Measurements from ENCODE around the gene RPL23.

Gene RPL23

DNA sequence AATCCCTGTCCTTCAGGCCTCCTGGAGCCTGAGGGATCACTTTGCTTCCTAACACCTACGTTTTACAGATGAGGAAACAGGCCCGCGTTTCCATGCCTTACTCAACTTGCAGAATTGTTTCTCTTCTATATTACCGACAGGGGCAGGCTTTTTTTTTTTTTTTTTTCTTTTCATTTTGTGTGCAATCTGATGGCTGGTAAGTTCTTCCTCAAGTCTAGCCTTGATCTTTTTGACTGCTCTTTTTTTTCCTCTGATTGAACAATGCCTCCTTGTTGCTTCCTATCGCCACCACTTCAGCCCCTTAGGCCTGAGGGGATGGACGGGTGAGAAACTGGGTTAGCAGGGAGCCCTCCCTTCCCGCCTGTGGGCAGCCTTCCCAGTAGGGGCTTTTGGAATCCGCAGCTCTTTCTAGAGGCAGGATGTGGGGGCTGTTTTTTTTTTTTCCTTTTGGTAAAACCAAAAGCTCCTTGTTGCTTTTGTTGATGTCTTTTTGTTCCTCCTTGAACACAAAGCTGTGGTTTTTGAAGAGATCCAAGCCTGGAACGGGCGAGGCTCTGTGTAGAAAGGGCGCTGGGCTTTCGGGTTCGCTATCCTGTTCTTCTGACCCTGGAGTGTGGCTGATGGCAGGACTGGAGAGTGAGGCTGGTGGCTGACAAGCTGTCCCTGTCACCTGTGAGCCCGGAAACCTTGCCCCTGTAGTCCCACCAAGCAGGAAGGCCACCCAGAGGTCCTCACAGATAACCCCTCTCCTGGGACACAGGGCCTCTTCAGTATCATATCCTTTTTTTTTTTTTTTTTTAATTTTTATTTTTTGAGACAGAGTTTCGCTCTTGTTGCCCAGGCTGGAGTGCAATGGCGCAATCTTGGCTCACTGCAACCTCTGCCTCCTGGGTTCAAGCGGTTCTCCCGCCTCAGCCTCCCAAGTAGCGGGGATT, 30.3 kb upstream of the RPL23 start:
- no peak for DNase-seq (ENCODE audit: low spot score)

DNA sequence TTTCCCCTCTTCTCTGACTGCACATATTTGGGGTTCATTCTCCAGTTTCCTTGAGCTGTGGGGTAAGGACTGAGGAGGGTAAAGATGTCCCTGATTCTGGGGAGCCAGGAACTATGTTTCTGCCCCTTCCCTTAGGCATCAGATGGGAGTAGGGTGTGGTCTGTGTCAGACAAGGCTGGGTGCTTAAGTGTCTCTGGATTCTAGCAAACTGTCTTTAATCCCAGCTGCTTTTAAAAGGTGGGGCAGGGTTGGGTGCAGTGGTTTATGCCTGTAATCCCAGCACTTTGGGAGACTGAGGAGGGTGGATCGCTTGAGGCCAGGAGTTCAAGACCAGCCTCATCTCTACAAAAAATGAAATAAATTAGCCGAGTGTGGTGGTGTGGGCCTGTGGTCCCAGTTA, 29.3 kb upstream of the RPL23 start:
- DNase-seq (ENCODE audit: low spot score), result no peak

DNA sequence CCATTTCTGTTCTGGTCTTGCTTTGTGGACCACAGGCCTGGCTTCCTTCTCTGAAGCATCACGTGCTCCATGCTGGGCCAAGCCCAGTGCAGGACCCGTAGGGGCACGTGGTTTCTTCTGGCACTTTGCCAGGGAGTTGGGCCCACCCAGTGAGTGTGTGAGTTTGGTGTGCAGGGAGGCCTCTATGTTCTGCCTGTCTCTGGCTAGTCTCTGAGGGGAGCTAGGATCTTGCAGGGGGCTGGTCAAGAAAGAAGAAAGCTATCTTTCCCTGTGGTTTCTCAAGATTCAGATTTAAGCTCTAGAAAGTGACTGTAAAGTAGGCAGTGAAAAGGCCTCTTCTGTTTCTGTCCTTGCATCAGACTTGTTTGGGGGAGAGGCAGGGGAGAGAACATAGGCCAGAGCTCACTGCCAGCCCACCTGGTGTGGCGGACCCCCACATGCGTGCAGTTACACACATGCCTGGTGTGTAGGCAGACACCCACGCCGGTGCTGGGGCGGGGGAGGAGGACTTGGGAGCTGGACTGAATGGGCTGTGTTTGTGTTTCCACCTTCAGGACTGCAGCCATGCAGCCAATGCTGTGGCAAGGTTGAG, 28.2 kb upstream of the RPL23 start:
- no peak for DNase-seq (ENCODE audit: low spot score)

DNA sequence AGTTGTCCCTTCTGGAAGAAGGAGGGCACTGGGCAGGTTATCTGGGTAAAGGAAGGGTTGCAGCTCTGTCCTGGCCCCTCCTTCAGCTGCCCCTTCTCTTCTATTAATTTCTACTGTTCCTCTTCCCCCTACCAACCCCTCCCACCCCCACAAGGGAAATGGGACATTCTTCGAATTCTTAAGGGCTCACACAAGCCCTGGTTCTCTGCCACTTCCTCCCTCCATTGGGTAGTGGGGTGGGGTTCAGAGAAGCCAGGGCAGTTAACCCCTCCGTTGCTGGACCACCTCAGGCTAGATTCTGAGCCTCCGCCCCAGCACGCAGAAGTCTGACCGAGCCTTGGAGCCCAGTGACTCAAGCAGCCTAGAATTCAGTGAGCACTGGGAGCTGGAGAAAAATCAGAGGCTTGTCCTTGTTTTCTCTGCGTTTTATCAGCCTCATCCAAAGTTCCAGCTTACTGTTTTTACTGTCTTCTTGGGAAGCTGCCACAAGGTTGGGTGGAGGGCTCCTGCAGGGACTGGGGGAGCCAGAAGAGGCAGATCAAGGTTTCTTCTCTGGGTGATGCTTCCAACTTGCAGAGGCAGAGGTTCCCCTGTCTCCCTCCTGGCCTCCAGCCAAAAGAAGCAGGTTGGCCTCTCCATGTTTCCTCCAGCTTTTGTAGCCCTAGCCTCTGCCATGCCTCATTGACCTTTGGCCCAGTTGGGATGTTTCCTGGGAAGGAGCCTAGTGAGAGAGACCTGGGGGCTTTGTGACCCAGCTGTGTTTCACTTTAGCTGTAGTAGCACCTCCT, 26.6 kb upstream of the RPL23 start:
- peak; percentile 83 for DNase-seq (ENCODE audit: low spot score)

DNA sequence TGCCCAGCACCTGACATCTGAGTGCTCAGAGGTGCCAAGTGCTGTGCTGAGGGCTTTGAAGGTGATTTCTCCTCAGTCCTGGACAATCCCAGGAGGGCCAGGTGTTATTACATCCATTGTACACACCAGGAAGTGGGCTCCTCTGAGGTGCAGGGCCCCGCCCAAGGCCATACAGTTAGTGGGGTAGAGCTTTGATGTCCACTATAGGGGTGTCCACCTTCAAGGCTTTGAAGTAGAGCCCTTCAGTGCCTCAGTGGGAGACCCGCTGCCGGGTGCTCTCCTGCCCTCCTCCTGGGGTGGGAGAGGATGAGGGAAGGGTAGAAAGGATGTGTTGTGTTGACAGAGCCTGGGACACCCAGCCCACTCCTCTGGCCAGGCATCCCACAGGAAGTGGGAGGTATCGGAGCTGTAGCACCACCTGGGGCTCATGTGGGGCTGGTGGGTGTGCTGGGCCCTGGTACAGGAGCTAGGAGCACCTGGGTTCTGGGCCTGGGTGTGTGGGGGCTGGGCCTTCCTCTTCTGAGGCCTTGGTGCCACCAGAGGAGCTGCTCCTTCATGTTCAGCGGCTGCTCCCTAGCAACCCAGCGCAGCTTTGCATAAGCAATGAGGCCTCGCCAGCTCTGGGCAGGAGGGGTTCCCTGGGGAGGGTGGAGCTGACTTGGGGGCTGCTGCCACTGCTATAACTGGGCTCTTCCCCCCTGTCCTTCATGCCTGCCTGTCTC, 23.8 kb upstream of the RPL23 start:
- DNase-seq (ENCODE audit: low spot score), result no peak

DNA sequence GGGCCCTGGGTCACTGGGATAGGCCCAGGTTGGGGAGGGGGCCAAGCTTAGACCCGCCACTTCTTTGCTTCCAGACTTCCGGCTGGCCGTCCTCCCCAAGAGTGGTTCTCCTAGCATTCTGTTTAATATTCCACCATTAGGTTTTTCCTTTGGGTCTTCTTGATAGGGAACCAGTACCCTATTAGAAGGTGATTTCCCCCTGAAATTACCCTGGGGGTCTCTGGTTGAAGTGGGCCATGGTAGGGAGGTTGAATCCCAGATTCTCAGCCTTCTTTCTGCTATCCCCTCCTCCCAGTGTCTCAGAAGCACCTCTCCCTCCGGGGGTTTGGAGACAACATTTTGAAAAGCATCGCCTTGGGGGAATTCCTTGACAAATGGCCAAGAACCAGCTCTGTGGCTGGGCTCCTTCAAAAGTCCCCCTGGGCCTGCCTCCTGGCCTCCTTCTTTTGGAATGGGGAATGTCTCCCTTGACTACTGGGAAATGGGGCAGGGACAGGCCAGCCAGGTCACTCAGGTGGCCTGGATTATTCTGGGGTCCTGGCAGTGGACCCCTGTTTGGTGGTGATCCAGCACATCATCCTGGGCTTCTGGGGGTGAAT, 22.1 kb upstream of the RPL23 start:
- no peak for DNase-seq (ENCODE audit: low spot score)

DNA sequence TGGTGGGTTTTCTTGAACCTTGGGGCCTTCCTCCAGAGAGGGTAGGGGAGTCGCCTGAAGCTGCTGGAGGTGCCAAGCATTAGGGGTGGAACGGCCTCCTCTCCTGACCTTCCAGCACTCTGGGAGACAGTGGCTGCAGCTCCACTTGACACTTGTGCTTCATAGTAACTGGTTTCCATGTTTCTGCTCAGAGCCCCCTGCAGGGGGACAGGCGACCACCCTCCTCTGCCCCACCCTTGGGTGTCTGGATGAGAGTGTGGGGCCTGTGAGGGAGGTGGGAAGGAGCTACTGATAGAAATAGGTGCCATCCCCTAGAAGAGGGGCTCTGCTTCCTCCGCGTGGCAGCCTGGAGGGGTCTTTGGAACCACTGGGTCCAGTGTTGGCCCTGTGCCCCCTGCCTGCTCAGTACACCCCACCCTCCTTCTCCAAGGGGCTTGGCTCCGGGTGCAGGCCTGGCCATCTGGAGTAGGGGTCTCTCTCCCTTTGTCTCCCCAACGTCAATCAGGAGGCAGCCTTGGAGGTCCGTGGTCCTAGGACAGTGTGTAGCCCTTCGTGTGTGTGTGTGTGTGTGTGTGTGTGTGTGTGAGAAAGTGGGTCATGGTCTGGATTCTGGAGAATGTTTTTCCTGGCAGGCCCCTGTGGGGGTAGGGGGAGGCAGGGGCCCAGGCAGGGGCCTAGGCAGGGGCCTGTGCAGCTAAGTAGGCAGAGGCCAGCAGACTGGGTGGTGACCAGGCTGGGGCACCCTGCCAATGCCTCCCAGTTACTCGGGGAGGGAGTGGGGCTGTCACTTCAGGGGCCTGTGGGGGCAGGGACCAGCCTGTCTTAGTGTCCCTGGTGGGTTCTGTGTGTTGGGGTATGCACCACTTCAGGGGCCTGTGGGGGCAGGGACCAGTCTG, 21.2 kb upstream of the RPL23 start:
- peak; percentile 47 for DNase-seq (ENCODE audit: low spot score)

DNA sequence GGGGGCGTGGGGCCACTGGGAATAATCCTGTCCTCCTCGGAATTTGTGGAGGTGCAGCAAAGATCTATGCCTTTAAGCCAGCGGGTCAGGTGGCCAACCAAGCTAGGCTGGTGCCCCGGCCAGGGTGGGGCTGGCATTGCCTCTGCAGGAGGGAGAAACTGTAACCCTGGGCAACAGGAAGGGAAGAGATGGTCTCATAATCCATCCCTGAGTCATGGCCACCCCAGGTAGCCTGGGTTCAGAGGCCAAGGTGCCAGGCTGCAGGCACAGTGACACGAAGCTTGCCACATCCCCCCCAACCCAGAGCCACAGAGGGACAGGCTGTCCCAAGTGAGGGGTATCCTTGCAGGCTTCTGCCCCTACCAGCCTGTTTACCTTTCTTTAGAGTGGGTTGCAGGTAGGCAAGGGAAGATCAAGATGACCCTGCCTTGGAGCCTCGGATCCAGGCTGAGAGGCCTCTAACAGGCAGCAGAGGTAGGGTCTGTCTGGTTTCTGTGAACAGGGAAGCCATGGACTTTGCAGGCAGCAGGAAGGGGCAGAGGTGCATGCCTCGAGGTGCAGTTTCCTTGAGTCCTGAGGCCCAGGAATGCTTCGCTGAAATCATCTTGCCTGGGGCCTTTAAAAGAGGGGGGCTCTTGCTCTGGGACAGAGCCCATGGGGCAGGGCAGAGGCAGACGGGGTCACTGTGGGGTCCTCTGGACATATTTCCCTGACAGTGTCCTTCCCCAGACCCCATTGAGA, 20.3 kb upstream of the RPL23 start:
- DNase-seq (ENCODE audit: low spot score), result peak; percentile 50

DNA sequence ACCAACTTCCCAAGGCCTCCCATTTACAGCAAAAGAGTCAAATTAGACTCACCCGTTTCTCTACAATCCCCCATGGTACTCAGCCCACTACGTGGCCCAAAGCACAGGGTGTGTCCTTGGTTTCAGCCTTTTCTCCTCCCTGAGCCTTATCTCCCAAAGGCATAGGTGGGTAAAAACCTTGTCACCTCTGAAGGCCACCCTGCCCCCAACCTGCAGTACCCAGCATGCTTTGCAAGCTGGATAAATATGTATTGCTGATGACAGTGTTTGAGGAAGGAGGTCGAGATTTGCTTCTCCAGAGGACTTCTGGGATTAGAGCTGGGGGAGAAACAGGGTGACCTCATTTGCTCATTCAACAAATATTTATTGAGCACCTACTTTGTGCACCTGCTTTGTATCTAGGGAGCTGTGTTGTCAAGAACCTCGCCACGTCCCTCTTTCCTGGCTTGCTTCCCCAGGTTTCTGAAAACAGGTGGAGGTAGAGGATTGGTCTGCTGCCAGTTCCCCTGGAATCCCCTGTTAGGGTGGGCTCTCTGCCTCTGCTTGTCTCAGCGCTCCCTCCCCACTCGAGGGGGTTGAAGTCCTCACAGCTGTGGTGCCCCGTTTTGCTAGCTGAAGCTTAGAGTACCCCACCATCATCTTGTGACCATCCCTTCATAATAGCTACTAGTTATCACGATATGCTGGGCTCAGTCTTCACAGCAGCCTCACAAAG, 19.3 kb upstream of the RPL23 start:
- DNase-seq (ENCODE audit: low spot score), result peak; percentile 39

DNA sequence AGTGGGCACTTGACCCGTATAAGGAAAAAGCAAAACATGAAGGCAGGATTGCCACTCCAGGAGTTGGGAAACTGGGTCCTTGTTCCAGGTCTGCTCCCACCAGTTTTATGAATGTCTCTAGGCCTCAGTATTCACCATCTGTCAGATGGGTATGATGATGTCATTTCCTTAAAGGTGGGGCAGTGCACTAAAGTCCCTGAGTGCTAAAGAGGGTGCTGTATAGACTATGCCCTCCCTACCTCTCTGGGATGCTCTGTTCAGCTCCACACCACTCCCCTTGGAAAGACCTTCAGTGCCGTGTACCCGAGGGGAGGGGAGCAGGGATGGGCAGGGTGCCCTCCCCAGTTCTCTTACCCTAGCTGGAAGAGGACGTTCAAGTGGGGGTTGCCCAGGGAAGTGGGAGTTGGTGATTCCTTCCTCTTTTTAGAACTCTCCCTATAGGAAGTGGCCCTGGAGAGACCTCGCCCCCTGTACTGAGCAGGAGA, 18.5 kb upstream of the RPL23 start:
- DNase-seq (ENCODE audit: low spot score), result no peak

DNA sequence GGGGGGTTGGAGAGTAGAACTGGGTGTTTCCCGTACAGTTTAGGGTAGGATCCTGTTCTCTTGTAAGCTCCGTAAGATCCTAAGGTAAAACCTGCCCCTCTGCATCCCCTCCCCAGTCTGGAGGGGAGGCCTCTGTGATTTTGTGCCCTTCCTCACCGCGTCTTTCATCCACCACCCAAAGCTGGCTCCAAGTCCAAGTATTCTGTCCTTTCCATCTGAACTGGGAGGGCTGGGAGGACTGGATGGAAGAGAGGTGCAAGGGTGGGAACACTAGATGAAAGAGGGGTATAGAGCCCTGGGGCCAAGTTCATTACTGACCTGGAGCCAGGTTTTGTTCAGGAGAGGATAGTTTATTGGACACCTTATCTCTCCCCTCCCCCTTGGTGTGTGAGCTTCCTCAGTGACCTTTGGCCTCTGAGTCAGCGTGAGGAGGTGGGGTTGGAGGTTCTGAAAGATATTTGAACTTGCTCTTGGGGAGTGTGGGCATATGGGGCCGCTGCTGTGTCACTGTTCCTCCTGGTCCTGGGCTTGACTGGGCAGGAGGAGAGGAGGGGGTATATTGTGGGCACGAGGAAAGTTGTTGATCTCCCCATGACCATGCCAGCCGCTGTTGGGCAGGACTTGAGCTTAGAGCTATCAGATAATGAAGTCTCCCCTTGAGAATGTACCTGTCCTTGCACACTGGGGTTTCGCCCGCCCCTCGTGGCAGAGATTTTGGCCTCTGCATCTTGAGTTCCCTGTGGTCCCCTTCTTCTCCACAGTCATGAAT, 17.9 kb upstream of the RPL23 start:
- DNase-seq (ENCODE audit: low spot score), result no peak

DNA sequence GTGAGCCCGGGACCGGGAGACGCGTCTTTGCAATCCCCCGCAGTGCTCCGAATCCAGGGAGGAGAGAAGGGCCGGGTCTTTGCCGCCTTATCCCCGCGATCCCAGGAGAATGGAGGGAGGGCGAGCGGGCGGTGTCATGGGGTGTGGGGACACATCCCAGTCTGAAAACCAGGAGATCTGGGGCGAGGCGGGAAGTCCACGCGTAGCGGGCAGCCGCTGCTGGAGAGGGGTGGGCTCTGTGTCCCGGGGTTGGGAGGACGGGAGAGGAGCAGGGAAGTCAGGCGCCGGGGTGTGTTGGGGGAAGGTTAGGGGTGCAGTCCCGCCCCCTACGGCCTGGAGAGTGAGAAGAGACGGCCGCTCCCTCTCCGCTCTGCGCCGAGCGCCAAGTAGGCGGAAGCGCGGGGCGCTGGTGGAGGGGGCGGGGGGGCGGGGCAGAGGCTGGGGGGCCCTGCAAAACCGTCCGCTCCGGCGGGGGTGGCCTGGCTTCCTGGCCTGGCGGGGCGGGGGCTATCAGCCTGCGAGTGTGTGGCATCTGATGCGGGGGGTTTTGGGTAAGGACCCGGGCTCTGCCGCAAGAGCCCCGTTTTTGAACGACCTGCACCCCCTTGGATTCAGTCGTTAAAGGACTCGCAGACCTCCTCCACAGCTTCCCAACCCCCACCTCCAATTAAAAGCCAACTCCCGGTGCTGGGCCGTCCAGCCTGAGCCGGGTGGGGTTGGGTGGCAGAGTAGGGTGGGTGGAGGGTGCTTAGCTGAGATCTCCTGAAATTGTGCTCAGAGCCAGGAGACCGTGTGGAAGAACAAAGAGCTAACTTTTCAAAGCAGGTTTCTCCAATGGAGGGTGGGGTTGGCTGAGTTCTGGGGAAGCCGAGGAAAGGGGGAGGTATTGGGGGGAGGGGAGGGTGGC, 17.0 kb upstream of the RPL23 start:
- peak; percentile 81 for DNase-seq (ENCODE audit: low spot score)

DNA sequence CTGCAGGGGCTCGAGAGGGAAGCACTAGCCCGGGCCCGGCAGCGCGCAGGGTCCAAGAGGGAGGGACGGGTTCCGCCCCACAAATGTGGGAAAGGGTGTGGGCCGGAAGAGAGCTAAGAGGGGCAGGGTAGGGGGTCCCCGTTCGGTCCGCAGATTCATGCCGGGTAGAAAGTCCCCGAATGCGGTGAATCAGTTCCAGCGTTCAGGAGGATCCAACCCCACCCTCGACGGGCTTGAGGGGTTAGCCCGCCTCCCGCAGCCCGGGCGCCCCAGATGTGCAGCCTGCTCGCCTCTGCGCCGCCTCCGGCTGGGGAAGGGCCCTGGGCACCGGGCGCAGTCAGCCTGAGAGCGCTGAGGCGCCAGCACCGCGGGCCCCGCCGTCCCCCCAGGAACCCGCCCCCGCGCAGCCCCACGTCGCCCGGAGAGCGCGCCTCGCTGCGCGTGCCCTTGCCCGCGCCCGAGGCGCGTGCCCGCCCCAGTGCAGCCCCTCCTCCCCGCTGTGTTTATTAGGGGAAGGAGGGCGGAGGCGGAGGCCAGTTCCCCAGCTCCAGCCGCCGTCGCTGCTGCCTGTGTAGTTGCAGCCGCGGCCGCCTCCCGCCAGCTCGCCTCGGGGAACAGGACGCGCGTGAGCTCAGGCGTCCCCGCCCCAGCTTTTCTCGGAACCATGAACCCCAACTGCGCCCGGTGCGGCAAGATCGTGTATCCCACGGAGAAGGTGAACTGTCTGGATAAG, 16.2 kb upstream of the RPL23 start, which contains the start of gene LASP1:
Gene LASP1, plus strand, starts transcription at position 533 of the 733 bp plus-strand sequence. Its CDS starts 132 bp downstream, at position 665.
- DNase-seq (ENCODE audit: low spot score), result peak; percentile 93

DNA sequence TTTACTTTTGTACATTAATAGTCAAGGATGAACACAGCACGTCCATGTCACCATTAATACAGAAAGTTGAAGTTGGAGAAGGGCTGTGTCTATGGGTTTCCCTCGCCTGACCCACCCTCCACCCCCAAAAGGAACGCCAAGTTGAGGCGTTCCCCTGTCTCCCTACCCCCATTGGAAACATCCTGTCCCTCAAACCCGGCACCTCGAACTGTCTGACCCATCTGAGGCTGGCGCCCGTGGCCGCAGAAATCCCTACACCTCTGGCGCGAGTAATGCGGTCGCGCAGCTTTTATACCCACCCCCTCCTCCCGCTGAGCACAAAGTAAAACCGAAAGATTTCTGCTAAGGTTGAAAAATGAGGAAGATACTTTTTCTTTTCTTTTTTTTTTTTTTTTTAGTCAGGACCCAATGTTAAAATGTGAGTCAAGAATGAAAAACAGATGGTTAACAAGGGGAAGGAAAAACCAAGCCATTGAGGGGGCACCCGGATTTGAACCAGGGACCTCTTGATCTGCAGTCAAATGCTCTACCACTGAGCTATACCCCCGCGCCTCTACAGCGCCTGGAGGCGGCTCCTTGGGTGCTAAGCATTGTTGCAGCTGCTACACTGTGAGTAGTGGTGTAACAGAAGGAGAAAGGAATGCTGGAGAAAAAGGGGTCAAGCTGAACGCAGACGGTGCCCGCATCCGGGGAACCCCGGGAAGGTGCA, 15.4 kb upstream of the RPL23 start:
- peak; percentile 100 for DNase-seq (ENCODE audit: low spot score)

DNA sequence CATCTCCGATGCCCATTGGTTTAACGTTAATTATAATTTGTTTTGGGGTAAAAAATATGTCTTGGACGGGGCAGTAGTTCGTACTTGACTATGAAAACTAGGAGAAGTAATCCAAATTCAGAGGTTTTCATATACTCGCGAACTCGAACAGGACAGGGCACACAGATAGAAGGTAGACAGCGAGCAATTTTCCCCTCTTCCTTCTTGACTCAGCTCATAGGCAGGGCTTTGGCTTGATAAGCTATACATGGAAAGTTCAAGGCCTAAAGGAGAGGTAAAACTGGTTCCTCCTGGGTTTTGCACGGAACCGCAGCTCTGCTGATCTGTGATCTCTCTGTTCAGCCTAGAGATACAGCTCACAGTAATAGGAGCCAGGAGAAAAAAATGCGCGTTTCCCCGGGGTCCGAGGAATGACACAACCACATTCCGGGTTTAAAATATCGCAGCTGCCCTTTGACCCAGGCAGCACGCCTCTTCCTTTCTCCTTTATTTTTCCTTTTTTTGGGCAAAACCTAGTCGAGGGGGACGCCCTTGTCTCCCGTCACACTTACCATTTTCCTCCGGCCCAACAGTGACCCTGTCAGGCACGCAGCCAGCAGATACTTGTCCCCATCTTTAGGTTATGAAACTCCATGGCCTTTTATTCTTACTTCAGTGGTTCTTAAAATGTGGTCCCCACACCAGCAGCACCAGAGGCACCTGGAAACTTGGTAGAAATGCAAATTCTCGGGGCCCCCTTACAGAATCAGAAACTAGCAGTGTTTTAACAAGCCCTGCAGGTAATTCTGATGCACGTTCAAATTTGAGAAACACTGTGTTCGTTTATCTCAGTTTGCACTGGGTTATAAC, 14.7 kb upstream of the RPL23 start:
- DNase-seq (ENCODE audit: low spot score), result no peak

Measured in ecto neural progenitor cell (in vitro differentiated cells).